CD4-positive, alpha-beta T cell treated with Interleukin-4 for 1 hour (primary cell): ENCODE results near the gene RNASE7.

ENCODE experiments used
- DNase-seq, 2 donors: peaks; one replicate each; pipeline ENCODE4 v3.0.0-alpha.2; 2020 to 2022

Gene RNASE7

DNA sequence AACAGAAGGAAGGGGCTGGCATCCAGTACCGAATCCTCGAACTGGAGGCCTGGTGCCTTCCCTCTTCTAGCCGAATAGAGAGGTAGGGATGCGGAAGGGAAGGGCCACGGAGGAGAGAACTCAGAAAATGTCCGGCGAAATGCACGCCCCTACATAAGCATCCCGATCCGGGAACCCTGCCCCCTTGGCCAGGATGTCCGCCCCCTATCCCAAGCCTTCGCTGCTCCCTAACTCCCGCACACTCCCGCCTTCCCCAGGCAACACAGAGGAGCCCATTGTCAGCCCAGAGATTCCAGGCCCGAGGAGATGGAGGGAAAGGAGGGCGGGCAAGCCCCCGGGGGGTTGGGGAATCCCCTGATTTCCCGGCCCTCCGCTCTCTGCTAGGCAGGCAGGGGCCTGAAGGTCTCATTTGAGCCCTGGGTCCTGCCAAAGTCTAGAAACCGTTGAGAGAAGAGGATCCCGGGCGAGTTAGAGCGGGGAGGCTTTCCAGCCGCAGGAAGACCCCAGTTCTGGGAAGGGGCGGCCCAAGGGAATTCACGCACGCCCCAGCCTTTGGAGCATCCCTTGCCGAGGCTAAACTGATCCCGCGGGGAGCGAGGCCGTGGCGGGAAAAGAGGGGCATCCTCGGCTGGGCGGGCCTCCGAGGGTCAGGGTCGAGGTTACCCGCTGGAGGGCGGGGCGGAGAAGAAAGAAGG lies 27.4 kb downstream of the RNASE7 start:
- peak in 1 of 2 donors; percentile 42 for DNase-seq

DNA sequence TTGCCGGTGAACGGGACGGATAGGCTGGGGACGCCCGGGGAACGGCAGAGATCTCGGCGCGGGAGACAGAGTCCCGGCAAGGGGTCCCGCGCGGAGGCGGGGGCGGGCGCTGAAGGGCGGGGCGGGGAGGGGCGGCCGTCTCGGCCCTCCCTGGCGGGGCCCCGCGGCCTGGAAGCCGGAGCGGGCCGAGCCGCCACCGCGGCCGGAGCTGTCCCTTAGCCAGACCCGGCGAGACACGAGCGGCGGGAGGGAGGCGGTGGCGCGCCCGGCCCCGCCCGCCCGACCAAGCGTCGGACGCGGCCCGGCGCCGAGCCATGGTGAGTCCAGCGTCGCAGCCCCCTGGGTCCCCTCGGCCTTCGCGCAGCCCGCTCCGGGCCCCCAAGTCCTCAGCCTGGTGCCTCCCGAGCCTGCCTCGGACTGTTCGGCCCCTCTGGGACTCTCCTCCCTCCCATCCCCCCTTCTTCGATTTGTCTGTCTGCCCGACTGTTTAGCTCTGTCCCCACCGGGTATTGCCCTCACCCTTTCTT lies 28.0 kb downstream of the RNASE7 start, which contains the start of gene ARHGEF40:
TSS of gene ARHGEF40 (plus strand) at position 222 of the 527 bp plus-strand sequence. CDS start at position 315, 93 bp downstream.
- DNase-seq = peak in 1 of 2 donors; percentile 47

GRCh38 chr14:21070610-21071224 lies 28.6 kb downstream of the RNASE7 start:
- peak; percentile 34 to 40 for DNase-seq

- DNase-seq = peak; percentile 56 to 76
Observed at GRCh38 chr14:21071225-21072030, 29.3 kb downstream of the RNASE7 start.

DNA sequence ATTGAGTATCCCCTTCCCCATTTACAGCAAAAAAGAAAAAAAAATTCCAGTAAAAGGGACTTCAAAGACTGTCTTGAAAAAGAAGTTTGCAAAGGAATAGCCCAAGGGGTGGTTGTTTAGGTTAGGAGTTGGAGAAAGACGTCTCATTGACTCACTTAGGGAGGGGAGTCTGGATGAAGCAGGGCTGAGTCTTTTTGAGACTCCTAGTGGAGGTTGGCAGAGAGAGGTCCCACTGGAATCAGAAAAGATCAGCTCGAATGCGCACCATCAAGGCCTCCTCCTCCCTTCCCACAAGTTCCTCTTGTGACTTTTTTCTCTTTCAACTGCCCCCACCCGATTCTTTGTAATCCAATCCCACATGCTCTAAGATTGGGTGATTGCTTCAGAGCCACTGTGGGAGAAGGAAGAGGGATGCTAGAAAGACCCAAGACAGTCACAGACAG lies 29.9 kb downstream of the RNASE7 start:
- DNase-seq = peak in 1 of 2 donors; percentile 32

DNA sequence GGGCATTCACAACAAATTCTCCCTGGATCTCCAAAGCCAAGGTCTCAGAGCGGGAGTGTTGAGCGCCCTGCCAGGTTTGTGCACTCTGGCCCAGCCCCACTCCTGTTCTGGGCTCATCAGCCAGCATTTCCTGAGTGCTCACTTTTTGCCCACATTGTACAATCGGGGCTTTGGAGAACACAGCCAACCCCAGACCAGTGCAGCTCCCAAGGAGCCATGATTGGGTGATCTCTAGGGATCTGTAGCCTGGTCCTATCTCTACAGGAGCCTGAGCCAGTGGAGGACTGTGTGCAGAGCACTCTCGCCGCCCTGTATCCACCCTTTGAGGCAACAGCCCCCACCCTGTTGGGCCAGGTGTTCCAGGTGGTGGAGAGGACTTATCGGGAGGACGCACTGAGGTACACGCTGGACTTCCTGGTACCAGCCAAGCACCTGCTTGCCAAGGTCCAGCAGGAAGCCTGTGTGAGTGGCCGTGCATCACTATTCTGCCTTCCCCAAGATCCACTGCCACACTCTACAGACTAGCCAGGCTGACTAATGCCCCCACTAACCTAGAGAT lies 30.7 kb downstream of the RNASE7 start:
- DNase-seq = no peak

DNA sequence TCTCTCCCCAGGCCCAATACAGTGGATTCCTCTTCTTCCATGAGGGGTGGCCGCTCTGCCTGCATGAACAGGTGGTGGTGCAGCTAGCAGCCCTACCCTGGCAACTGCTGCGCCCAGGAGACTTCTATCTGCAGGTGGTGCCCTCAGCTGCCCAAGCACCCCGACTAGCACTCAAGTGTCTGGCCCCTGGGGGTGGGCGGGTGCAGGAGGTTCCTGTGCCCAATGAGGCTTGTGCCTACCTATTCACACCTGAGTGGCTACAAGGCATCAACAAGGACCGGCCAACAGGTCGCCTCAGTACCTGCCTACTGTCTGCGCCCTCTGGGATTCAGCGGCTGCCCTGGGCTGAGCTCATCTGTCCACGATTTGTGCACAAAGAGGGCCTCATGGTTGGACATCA lies 31.8 kb downstream of the RNASE7 start:
- DNase-seq = no peak

DNA sequence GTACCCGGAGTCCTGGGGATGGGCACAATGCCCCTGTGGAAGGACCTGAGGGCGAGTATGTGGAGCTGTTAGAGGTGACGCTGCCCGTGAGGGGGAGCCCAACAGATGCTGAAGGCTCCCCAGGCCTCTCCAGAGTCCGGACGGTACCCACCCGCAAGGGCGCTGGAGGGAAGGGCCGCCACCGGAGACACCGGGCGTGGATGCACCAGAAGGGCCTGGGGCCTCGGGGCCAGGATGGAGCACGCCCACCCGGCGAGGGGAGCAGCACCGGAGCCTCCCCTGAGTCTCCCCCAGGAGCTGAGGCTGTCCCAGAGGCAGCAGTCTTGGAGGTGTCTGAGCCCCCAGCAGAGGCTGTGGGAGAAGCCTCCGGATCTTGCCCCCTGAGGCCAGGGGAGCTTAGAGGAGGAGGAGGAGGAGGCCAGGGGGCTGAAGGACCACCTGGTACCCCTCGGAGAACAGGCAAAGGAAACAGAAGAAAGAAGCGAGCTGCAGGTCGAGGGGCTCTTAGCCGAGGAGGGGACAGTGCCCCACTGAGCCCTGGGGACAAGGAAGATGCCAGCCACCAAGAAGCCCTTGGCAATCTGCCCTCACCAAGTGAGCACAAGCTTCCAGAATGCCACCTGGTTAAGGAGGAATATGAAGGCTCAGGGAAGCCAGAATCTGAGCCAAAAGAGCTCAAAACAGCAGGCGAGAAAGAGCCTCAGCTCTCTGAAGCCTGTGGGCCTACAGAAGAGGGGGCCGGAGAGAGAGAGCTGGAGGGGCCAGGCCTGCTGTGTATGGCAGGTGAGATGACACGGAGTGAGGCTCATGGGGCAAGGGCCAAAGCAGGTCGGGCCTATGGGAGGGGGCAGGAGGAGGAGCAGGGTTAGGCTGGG lies 32.5 kb downstream of the RNASE7 start:
- DNase-seq = no peak

DNA sequence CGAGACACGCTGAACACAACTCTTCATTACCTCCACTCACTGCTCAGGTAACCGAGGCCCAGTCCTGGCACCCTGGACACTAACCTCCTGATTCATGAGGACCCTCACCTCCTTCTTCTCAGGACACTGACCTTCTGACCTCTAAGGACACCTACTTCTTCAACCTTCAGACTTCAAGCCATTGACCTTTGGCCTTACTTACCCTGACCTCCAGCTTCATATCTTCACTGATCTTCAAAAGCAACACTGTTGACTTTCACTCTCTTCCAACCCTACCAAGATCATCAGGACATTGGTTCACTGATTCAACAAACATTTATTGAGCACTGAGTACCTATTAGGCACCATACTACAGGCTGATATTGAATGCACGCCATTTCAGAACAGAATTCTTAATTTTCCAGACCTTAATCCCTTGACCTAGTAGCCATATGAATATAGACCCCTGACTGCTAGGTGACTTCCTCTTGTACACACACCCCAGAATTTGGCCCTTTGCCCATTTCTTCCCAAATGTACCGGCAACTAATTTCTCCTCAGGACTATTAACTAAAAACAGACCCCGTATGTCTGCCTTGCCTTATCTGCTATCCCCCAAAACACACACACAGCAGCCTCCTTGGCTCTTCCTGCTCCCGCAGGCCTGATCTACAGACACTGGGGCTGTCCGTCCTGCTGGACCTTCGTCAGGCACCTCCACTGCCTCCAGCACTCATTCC lies 33.7 kb downstream of the RNASE7 start:
- no peak for DNase-seq

DNA sequence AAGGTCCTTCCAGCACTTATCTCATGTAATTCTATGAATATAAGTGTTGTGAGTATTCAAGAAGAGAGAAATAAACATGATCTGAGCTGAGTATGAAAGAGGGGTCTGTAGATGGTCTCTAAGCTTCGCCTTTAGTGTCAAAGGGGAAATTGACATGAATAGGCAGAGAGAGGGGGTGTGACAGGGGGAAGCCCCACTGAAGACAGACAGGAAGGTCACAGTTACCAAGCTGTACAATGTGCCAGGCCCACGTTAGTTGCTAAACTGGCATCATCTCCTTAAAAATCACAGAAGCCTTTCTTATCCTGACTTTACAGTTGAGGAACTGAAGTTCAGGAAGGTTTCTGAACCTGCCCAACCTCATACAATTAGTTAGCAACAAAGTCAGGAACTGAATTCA lies 35.5 kb downstream of the RNASE7 start:
- no peak for DNase-seq

- no peak for DNase-seq
Observed at GRCh38 chr14:21078287-21078686, 36.1 kb downstream of the RNASE7 start.

- DNase-seq = no peak
Observed at GRCh38 chr14:21078726-21079125, 36.6 kb downstream of the RNASE7 start.

DNA sequence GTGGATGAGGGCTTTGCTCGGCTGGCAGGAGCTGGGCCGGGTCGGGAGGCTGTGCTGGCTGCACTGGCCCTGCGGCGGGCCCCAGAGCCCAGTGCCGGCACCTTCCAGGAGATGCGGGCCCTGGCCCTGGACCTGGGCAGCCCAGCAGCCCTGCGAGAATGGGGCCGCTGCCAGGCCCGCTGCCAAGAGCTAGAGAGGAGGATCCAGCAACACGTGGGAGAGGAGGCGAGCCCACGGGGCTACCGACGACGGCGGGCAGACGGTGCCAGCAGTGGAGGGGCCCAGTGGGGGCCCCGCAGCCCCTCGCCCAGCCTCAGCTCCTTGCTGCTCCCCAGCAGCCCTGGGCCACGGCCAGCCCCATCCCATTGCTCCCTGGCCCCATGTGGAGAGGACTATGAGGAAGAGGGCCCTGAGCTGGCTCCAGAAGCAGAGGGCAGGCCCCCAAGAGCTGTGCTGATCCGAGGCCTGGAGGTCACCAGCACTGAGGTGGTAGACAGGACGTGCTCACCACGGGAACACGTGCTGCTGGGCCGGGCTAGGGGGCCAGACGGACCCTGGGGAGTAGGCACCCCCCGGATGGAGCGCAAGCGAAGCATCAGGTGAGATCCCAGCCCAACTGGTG lies 39.5 kb downstream of the RNASE7 start:
- no peak for DNase-seq

GRCh38 chr14:21083565-21084325 lies 41.6 kb downstream of the RNASE7 start:
- no peak for DNase-seq

DNA sequence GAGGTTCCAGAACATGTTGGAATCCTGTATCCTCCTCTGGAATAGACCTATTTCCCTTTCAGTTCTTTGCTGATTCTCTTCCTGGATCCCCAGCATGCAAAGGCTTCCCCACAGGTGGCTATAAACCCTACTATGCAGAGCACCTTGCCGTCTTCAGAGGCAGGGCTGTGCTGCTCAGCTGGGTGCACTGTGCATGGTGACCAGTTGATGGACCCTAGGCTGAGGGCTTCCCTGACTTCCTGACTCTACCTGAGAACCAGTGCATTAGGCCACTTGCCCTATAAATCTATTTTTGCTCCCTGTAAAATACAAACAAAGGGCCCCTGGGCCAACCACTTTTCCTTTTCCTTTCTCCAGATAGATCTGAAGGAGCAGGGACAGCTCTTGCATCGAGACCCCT lies 42.2 kb downstream of the RNASE7 start:
- DNase-seq = no peak

- peak in 1 of 2 donors; percentile 54 for DNase-seq
Observed at GRCh38 chr14:21084998-21085853, 43.1 kb downstream of the RNASE7 start.

DNA sequence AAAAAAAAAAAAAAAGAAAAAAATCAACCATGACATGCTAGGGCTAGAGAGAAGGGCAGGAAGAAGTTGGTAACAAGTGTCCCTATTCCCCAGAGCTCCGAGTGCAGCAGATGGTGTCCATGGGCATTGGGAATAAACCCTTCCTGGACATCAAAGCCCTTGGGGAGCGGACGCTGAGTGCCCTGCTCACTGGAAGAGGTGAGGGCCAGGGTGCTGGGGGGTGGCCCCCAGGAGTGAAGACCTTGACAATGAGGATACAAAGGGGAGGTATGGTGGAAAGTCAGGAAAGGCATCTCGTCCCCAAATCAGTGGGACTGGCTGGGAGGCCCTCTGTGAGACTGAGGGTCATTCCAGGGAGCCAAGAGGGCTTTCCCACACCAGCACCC lies 44.7 kb downstream of the RNASE7 start:
- no peak for DNase-seq

- DNase-seq = peak; percentile 95 to 97
Observed at GRCh38 chr14:21087294-21088091, 45.3 kb downstream of the RNASE7 start.
